K562 (cell line): ENCODE measurements around the gene IL12RB2. TPM values are rescaled to one million over a fixed set of nuclear protein-coding genes. Genes with fewer than 3 reads are reported as not detected.

Experiments used
- ATAC-seq: fragments of 200-7000 bp; cut with Tn5 transposase; 3 replicates; pipeline ENCODE4 v1.9.1; 2020; ENCODE audit warnings: moderate library complexity
- BruUV-seq: library from RNA; stranded (reverse); fragments of 400-500 nt; replicated peaks from 2 replicates; lab custom pipeline; 2021; lab: Mats Ljungman, UMichigan
- CTCF ChIA-PET: fragments of 300-600 bp; formaldehyde crosslinking; extraction: SDS; loops from one replicate; lab custom pipeline; 2021; ENCODE audit warnings: low intra/inter-chr PET ratio; lab: Yijun Ruan, JAX
- POLR2A ChIA-PET: fragments of 300-600, 350-650 bp; sonication (Branson Sonifier 250); formaldehyde crosslinking; extraction: SDS; loops from one replicate; lab custom pipeline; 2021; ENCODE audit warnings: antibody characterized with exemption, inconsistent platforms; lab: Yijun Ruan, JAX
- DNase-seq, 4 experiments: peaks; one replicate each; pipeline versions ENCODE4 v3.0.0 to v3.0.0-alpha.2; 2011 to 2018; ENCODE audit warnings: low spot score in 3 of 4, mixed read lengths in 3 of 4; ENCODE audit errors: extremely low read depth in 1 of 4
- FAIRE-seq: peaks from 2 replicates; lab custom pipeline; 2011; peaks lifted over from hg19 to GRCh38; lab: Jason Lieb, UNC
- H2AFZ ChIP-seq: 2 replicates; pipeline ENCODE4 v1.6.0; 2011; ENCODE audit warnings: low read depth, low read length, control low read depth, inconsistent platforms
- H3K27ac ChIP-seq: fragments of 200-600 bp; 3 replicates; pipeline ENCODE4 v1.8.0; 2011; ENCODE audit warnings: low read depth, mild to moderate bottlenecking, control low read depth, inconsistent platforms, low read length, moderate library complexity, mixed read lengths; ENCODE audit errors: extremely low read depth
- H3K27me3 ChIP-seq, 2 experiments: fragments of 300-600 bp in 1 of 2; 2 replicates in 1 of 2; 3 replicates in 1 of 2; pipeline versions ENCODE4 v1.6.0 to v1.8.0; 2011; ENCODE audit warnings: inconsistent platforms in 2 of 2, low read length in 2 of 2, mild to moderate bottlenecking in 1 of 2, mixed read lengths in 1 of 2, moderate library complexity in 1 of 2; ENCODE audit not compliant: control insufficient read depth in 2 of 2, insufficient read depth in 2 of 2
- H3K36me3 ChIP-seq: fragments of 300-600 bp; 3 replicates; pipeline ENCODE4 v1.8.0; 2011; ENCODE audit warnings: mild to moderate bottlenecking, low read length, inconsistent platforms; ENCODE audit not compliant: control insufficient read depth, insufficient read depth
- H3K4me1 ChIP-seq, 2 experiments: fragments of 200-600 bp in 1 of 2; replicated peaks in 1 of 2; 2 replicates in 1 of 2; 3 replicates in 1 of 2; pipeline versions ENCODE4 v1.5.1 to v1.8.0; 2011; ENCODE audit warnings: inconsistent platforms in 2 of 2, low read length in 2 of 2, mild to moderate bottlenecking in 1 of 2, mixed read lengths in 1 of 2, moderate library complexity in 1 of 2; ENCODE audit not compliant: control insufficient read depth in 2 of 2, insufficient read depth in 2 of 2
- H3K4me2 ChIP-seq: 2 replicates; pipeline ENCODE4 v1.6.1; 2011; ENCODE audit warnings: low read length, control low read depth, inconsistent platforms, mixed read lengths; ENCODE audit not compliant: insufficient read depth
- H3K4me3 ChIP-seq: fragments of 200-600 bp; sonication (generic), shearing (Covaris generic); 2 replicates; pipeline ENCODE4 v1.5.1; 2016; ENCODE audit warnings: control low read depth, inconsistent platforms
- H3K79me2 ChIP-seq: fragments of 200-600 bp; 3 replicates; pipeline ENCODE4 v1.8.0; 2011; ENCODE audit warnings: low read length, inconsistent platforms; ENCODE audit not compliant: control insufficient read depth, insufficient read depth
- H3K9ac ChIP-seq, 2 experiments: 2 replicates each; pipeline versions ENCODE4 v1.6.0 to v1.6.1; 2011; ENCODE audit warnings: low read depth in 2 of 2, low read length in 2 of 2, control low read depth in 1 of 2, inconsistent platforms in 1 of 2, mild to moderate bottlenecking in 1 of 2, mixed read lengths in 1 of 2; ENCODE audit not compliant: insufficient read depth in 1 of 2
- H3K9me1 ChIP-seq: one replicate; pipeline ENCODE4 v1.6.0; 2011; ENCODE audit warnings: inconsistent platforms, mild to moderate bottlenecking, low read length, moderate library complexity; ENCODE audit not compliant: control insufficient read depth, insufficient read depth
- H3K9me3 ChIP-seq: replicated peaks from 2 replicates; pipeline ENCODE4 v1.5.1; 2011; ENCODE audit warnings: low read depth, low read length, inconsistent platforms; ENCODE audit not compliant: control insufficient read depth, insufficient read depth
- H4K20me1 ChIP-seq: replicated peaks from 2 replicates; pipeline ENCODE4 v1.6.1; 2011; ENCODE audit warnings: low read length, inconsistent platforms, mixed read lengths; ENCODE audit not compliant: control insufficient read depth, insufficient read depth
- BRF1 ChIP-seq: IDR thresholded peaks from 3 replicates; pipeline ENCODE4 v1.6.1; 2011; ENCODE audit warnings: borderline replicate concordance, mild to moderate bottlenecking; ENCODE audit not compliant: insufficient read length; ENCODE audit errors: extremely low read depth
- CCNT2 ChIP-seq: IDR thresholded peaks from 2 replicates; pipeline ENCODE4 v1.6.1; 2011; ENCODE audit warnings: borderline replicate concordance, low read depth, mild to moderate bottlenecking, moderate library complexity, mixed read lengths, low read length; ENCODE audit not compliant: insufficient read length; ENCODE audit errors: extremely low read depth
- CHD4 ChIP-seq: fragments of 200-600 bp; sonication (generic); IDR thresholded peaks from 3 replicates; pipeline ENCODE4 v1.6.1; 2012; ENCODE audit warnings: low read depth, mild to moderate bottlenecking, mixed read lengths, low read length, inconsistent platforms; ENCODE audit not compliant: insufficient read depth, insufficient replicate concordance, poor library complexity, severe bottlenecking
- ETV5 ChIP-seq: sonication (generic); formaldehyde crosslinking; IDR thresholded peaks from 2 replicates; pipeline ENCODE4 v1.4.0; 2020; ENCODE audit warnings: low read depth, mild to moderate bottlenecking, missing genetic modification reagents
- FOXJ2 ChIP-seq: fragments of 200-800 bp; sonication (Bioruptor generic); IDR thresholded peaks from 2 replicates; pipeline ENCODE4 v1.6.1; 2016; ENCODE audit warnings: missing genetic modification characterization, missing compliant biosample characterization
- FOXP1 ChIP-seq: sonication (generic); formaldehyde crosslinking; IDR thresholded peaks from 2 replicates; pipeline ENCODE4 v1.8.0; 2022; ENCODE audit warnings: mild to moderate bottlenecking, missing genetic modification reagents
- FUS ChIP-seq: fragments of 200-400 bp; formaldehyde crosslinking; optimal IDR thresholded peaks from 2 replicates; pipeline ENCODE3; 2017; ENCODE audit warnings: low read depth, low read length
- ILK ChIP-seq: fragments of 450-650 bp; IDR thresholded peaks from 2 replicates; pipeline ENCODE4 v1.6.1; 2016; ENCODE audit warnings: missing genetic modification characterization, low read depth, mild to moderate bottlenecking, missing compliant biosample characterization, moderate library complexity, borderline replicate concordance
- LARP7 ChIP-seq: fragments of 450-650 bp; IDR thresholded peaks from 2 replicates; pipeline ENCODE4 v1.6.1; 2016
- PKNOX1 ChIP-seq: fragments of 450-650 bp; IDR thresholded peaks from 2 replicates; pipeline ENCODE4 v1.6.1; 2016
- TCF7L2 ChIP-seq: fragments of 150-350 bp; IDR thresholded peaks from 2 replicates; pipeline ENCODE4 v1.6.1; 2016; ENCODE audit warnings: low read depth, mild to moderate bottlenecking, low read length, moderate library complexity
- WHSC1 ChIP-seq: IDR thresholded peaks from one replicate; pipeline ENCODE4 v1.6.1; 2012; ENCODE audit warnings: low read length, control low read depth, inconsistent platforms
- ZNF395 ChIP-seq: fragments of 200-800 bp; sonication (Bioruptor generic); IDR thresholded peaks from 2 replicates; pipeline ENCODE4 v1.6.1; 2017; ENCODE audit warnings: missing genetic modification characterization, missing compliant biosample characterization
- ZNF717 ChIP-seq: fragments of 250-450 bp; sonication (Bioruptor Pico); IDR thresholded peaks from 2 replicates; pipeline ENCODE4 v1.5.0; 2021
- WGBS: fragments of 100-300 bp; shearing (Covaris generic); methylation state at CpG from one replicate; pipeline ENCODE4 v1.1.6; 2016; ENCODE audit warnings: low coverage, mixed read lengths; ENCODE audit not compliant: insufficient coverage; ENCODE audit errors: missing lambda C conversion rate; 5-methylcytosine and 5-hydroxymethylcytosine counted together
- in situ Hi-C: fragments of 300-500 bp; cut with MboI; formaldehyde crosslinking; loops from 4 replicates; pipeline ENCODE4 v1.15.0; 2018; ENCODE audit warnings: inconsistent platforms, mixed read lengths
- intact Hi-C: fragments of 100-400 bp; cut with micrococcal nuclease; formaldehyde crosslinking; loops from 2 replicates; pipeline ENCODE4 v1.14.2; 2022
- polyA plus RNA-seq, 8 experiments: library from polyadenylated mRNA; depleted of rRNA in 4 of 8; stranded (reverse) in 5 of 8; unstranded in 3 of 8; fragments of >200 nt; fragmentation: Nextera tagmentation in 2 of 8; fragmentation: Illumina TruSeq in 1 of 8; extraction: Ambion mirVana in 2 of 8; extraction: Trizol in 1 of 8; gene quantifications; 2 replicates each; pipeline versions ENCODE4 v1.2.1 to v1.2.3, GENCODE V29; 2011 to 2014; ENCODE audit warnings: inconsistent platforms in 1 of 8, missing spikeins in 1 of 8
- total RNA-seq, 7 experiments: library from RNA; depleted of rRNA in 6 of 7; stranded (reverse); fragments of >200 nt in 6 of 7; fragmentation: Illumina TruSeq in 2 of 7; extraction: Trizol in 2 of 7; gene quantifications; 2 replicates each; pipeline versions ENCODE4 v1.2.1 to v1.2.3, GENCODE V29; 2011 to 2021; ENCODE audit warnings: low replicate concordance in 1 of 7

IL12RB2 gene
- total and polyA plus RNA-seq, 9 of the 15 experiments (the other 6 are each of a cell fraction or from before 2014, with no cell fraction given): 0.39 to 3.3 (median 1.9) TPM

GRCh38 chr1:67281244-67281643, 26.4 kb upstream of the IL12RB2 start:
- Histone ChIP-seq H3K9me1 (no peaks in the 10 kb centered on the region), H4K20me1 (no peaks in the 10 kb centered on the region), H3K27ac (no peak overlapping the region), H2AFZ (no peak overlapping the region), H3K4me2 (no peak overlapping the region), H3K9me3 (no peaks in the 10 kb centered on the region), H3K79me2 (no peaks in the 10 kb centered on the region), H3K36me3 (no peaks in the 10 kb centered on the region), H3K4me3 (no peak overlapping the region), H3K27me3 (no peaks in the 10 kb centered on the region), H3K9ac (no peak overlapping the region), H3K4me1 (no peaks in the 10 kb centered on the region)
- 37% methylated on average over 3 of the region's 3 CpGs for WGBS
- in situ Hi-C loops: no loop called here
- BruUV-seq: no TSS peak
- DNase-seq: no peak
- ChIA-PET CTCF (no interaction called here), POLR2A (interaction anchor here (0.8 kb wide), 1 partner anchor 18 kb away, joined by 3 read pairs; no protein-coding TSS in a partner anchor)
- no peak for ATAC-seq
- FAIRE-seq: no peak
- no peak for TF ChIP-seq CHD4
- no peak for TF ChIP-seq LARP7
- no peak for TF ChIP-seq ILK
- no peak for TF ChIP-seq FUS
- TF ChIP-seq ZNF717 (CRISPR knock-in tag): no peak
- TF ChIP-seq TCF7L2: no peak
- no peak for TF ChIP-seq ZNF395
- no peak for TF ChIP-seq CCNT2
- no peak for TF ChIP-seq FOXJ2 (tag)
- no peak for TF ChIP-seq BRF1
- TF ChIP-seq PKNOX1: no peak
- no peak for TF ChIP-seq WHSC1
- no peak for TF ChIP-seq ETV5 (CRISPR knock-in tag)
- no peak for TF ChIP-seq FOXP1 (CRISPR knock-in tag)
- intact Hi-C loops: no loop called here
